Subcutaneous adipose tissue (tissue), 4 donors: Measurements from ENCODE around the gene ACTR2. TPM values are rescaled to one million over a fixed set of nuclear protein-coding genes. Genes with fewer than 3 reads are reported as not detected.

ENCODE experiments used
- total RNA-seq, 4 donors: library from RNA; depleted of rRNA; stranded (reverse); fragments of >200 nt; gene quantifications; one replicate each; pipeline ENCODE4 v1.1.0, GENCODE V29; 2016
- TF ChIP-seq, protein P1 (sequence below): fragments of 450-650 bp; IDR thresholded peaks from one replicate; pipeline ENCODE4 v1.5.1; 2016; ENCODE audit warnings: low read depth, mild to moderate bottlenecking, control low read depth, antibody characterized with exemption, moderate library complexity

Gene ACTR2
- total RNA-seq, 4 donors from 2014 or later: 92.3 to 162 (median 132) TPM

DNA sequence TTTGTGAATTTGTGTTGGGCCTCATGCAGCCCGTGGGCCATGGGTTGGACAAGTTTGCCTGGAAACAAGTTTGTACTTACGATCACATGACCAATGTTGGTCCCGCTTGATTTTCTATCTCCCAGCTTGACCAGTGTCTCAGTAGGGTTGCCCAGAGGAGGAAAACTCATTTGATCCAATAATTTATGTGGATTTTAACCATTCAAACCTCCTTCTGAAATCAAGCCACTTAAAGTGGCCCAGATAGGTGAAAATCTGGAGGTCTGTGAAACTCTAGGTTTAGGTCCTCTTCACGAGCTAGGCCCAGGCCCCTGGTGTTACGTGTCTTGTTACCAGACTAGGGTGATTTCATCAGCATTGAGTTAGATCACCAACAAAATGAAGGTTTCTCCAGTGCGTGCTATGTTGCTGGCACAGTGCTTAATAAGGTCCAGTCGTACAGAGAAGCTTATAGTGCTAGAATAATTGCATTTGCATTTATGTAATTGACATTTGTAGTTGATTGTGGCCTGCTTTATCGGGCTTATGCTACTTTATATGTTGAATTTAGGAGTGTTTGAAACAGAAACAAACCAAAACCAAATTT is 4.4 kb downstream of the ACTR2 start:
- TF ChIP-seq, protein P1, sequence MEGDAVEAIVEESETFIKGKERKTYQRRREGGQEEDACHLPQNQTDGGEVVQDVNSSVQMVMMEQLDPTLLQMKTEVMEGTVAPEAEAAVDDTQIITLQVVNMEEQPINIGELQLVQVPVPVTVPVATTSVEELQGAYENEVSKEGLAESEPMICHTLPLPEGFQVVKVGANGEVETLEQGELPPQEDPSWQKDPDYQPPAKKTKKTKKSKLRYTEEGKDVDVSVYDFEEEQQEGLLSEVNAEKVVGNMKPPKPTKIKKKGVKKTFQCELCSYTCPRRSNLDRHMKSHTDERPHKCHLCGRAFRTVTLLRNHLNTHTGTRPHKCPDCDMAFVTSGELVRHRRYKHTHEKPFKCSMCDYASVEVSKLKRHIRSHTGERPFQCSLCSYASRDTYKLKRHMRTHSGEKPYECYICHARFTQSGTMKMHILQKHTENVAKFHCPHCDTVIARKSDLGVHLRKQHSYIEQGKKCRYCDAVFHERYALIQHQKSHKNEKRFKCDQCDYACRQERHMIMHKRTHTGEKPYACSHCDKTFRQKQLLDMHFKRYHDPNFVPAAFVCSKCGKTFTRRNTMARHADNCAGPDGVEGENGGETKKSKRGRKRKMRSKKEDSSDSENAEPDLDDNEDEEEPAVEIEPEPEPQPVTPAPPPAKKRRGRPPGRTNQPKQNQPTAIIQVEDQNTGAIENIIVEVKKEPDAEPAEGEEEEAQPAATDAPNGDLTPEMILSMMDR: no peak

DNA sequence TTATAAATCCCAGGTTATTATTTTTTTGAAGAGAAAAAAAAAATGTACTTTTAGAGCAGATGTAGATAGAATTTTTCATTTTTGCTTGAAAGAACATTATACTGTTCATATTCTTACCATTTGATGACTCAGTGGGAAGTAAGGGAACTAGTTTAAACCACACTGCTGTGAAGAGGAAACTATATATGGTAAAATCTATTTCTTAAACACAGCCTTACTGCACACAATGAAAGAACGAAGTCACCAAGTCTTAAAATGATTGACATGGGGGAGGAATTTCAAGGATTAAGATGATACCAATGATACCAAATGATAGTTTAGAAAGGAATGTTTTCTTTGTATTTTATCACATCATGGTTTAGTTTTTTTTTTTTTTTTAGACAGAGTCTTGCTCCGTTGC is 5.0 kb downstream of the ACTR2 start:
- TF ChIP-seq, protein P1: no peak

GRCh38 chr2:65240657-65241056 is 13.0 kb downstream of the ACTR2 start:
- TF ChIP-seq, protein P1: no peak

DNA sequence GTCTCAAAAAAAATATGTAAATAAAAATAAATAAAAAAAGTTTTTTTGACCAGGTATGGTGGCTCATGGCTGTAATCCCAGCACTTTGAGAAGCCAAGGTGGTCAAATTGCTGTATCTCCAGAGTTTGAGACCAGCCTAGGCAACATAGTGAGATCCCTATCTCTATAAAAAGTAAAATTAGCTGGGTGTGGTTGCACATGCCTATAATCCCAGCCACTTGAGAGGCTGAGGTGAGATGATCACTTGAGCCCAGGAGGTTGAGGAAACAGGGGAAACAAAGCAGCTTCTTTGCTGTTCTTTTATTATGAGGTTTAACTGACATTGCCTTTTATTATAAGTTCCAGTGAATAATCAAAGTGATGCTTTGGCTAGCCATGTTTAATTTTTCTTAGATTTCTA is 25.0 kb downstream of the ACTR2 start:
- TF ChIP-seq, protein P1: no peak

GRCh38 chr2:65255356-65255755 is 27.7 kb downstream of the ACTR2 start:
- TF ChIP-seq, protein P1: no peak

GRCh38 chr2:65256054-65256453 is 28.4 kb downstream of the ACTR2 start:
- TF ChIP-seq, protein P1: no peak

DNA sequence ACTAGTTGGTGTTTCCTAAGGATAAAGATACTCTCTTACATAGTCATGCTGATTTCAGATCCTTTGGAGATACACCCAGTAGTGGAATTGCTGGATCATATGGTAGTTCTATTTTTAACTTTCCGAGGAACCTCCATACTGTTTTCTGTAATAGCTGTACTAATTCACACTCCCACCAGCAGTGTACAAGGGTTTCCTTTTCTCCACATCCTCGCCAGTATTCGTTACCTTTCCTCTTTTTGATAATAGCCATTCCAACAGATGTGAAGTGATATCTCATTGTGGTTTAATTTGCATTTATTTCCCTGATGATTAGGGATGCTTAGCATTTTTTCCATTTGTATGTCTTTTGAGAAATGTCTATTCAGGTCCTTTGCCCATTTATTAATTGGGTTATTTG is 34.0 kb downstream of the ACTR2 start:
- TF ChIP-seq, protein P1: no peak
